Suprapubic skin (tissue), 3 donors: ENCODE results near the gene THOC5.

Experiments used
- POLR2AphosphoS5 ChIP-seq, 3 donors: sonication (generic); formaldehyde crosslinking; IDR thresholded peaks; one replicate each; pipeline ENCODE4 v1.6.1; 2017; ENCODE audit warnings: antibody characterized with exemption in 3 of 3
- TF ChIP-seq, protein P1 (sequence below), 2 donors: fragments of 200-600 bp in 1 of 2; fragments of 450-650 bp in 1 of 2; sonication (generic) in 1 of 2; IDR thresholded peaks; one replicate each; pipeline ENCODE4 v1.5.1; 2016 to 2019; ENCODE audit warnings: antibody characterized with exemption in 2 of 2, mild to moderate bottlenecking in 1 of 2, moderate library complexity in 1 of 2

DNA sequence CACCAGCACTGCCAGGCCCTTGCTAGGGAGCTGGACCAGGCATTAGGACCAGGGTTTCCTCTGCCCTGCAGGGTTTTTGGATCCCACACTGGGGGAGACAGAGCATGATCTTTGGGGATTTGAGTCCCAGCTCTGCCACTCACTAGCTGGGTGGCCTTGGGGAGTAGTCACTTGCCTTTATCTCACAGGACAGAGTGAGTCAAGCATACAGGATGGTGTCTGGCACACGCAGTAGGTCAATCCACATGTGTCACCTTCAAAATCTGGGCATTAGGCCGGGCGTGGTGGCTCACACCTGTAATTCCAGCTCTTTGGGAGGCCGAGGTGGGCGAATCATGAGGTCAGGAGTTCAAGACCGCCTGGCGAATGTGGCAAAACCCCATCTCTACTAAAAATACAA is 70.8 kb downstream of the THOC5 start:
- TF ChIP-seq, protein P1, sequence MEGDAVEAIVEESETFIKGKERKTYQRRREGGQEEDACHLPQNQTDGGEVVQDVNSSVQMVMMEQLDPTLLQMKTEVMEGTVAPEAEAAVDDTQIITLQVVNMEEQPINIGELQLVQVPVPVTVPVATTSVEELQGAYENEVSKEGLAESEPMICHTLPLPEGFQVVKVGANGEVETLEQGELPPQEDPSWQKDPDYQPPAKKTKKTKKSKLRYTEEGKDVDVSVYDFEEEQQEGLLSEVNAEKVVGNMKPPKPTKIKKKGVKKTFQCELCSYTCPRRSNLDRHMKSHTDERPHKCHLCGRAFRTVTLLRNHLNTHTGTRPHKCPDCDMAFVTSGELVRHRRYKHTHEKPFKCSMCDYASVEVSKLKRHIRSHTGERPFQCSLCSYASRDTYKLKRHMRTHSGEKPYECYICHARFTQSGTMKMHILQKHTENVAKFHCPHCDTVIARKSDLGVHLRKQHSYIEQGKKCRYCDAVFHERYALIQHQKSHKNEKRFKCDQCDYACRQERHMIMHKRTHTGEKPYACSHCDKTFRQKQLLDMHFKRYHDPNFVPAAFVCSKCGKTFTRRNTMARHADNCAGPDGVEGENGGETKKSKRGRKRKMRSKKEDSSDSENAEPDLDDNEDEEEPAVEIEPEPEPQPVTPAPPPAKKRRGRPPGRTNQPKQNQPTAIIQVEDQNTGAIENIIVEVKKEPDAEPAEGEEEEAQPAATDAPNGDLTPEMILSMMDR (IDR thresholded peaks at IDR 0.05): no peak
- TF ChIP-seq POLR2AphosphoS5 (IDR thresholded peaks at IDR 0.05): no peak
